ENCODE measurements around the gene SLC41A3.

- TF ChIP-seq CTCF (IDR thresholded peaks at IDR 0.05; ENCODE audit: control extremely low read depth in 1 of 3, insufficient read depth in 1 of 3, low read depth in 1 of 3, low read length in 3 of 3) (no peak), ATF3 (IDR thresholded peaks at IDR 0.05; ENCODE audit: insufficient read depth, low read depth, low read length) (no peak), POLR2A (IDR thresholded peaks at IDR 0.05; ENCODE audit: control extremely low read depth in 1 of 2, low read depth in 2 of 2, low read length in 2 of 2) (no peak), SRF (IDR thresholded peaks at IDR 0.05; ENCODE audit: low read depth, low read length) (no peak)
Observed at GRCh38 chr3:126117212-126117611, 33.3 kb upstream of the SLC41A3 start.
